WERI-Rb-1 (cell line): ENCODE data around the gene RASL12.

Experiments
- DNase-seq: peaks from one replicate; pipeline ENCODE4 v3.0.0-alpha.2; 2020
- H3K27ac ChIP-seq: fragments of 250-450 bp; sonication (Bioruptor Pico); 2 replicates; pipeline ENCODE4 v1.5.1; 2020; ENCODE audit warnings: mild to moderate bottlenecking, moderate library complexity
- H3K27me3 ChIP-seq: fragments of 250-450 bp; sonication (Bioruptor Pico); 2 replicates; pipeline ENCODE4 v1.5.1; 2021; ENCODE audit warnings: mild to moderate bottlenecking, low read depth, moderate library complexity; ENCODE audit not compliant: insufficient read depth, severe bottlenecking
- H3K36me3 ChIP-seq: fragments of 250-450 bp; sonication (Bioruptor Pico); 2 replicates; pipeline ENCODE4 v1.5.1; 2020; ENCODE audit warnings: mild to moderate bottlenecking, moderate library complexity
- H3K4me3 ChIP-seq: 2 replicates; pipeline ENCODE4 v1.5.1; 2011; ENCODE audit warnings: low read depth, mild to moderate bottlenecking, control low read depth, low read length
- H3K9me3 ChIP-seq: fragments of 250-450 bp; sonication (Bioruptor Pico); 2 replicates; pipeline ENCODE4 v1.5.1; 2021; ENCODE audit warnings: mild to moderate bottlenecking, moderate library complexity; ENCODE audit not compliant: severe bottlenecking
- TF ChIP-seq, protein P1 (sequence below): IDR thresholded peaks from 2 replicates; pipeline ENCODE4 v1.5.1; 2011; ENCODE audit warnings: low read depth, mild to moderate bottlenecking, control low read depth, inconsistent platforms, low read length

RASL12 gene

DNA sequence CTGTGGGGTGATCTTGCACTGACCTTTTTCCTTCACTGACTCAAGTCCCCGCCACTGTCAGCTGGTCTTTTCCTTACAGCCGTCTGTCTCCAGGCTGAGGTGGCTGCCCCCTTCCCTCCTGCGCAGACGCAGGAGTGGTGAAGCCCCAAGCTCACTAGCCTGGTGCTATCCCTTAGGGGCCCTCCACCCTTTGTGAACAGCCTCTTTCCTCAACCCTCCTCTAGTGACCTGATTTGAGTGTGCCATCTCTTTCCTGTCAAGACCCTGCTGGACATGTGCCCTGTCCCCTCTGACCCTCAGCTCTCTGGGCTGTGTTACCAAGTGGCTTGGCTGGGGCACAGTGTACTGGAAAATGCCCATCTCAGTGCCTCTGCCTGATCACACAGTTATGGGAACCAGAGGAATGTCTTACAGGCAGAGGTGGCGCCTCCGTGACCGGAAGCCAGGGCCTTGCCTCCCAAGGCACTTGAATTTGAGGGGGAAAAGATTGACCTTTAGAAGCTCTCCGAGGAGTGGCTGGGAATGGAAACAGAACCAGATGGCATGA, 17.5 kb upstream of the RASL12 start:
- TF ChIP-seq, protein P1, sequence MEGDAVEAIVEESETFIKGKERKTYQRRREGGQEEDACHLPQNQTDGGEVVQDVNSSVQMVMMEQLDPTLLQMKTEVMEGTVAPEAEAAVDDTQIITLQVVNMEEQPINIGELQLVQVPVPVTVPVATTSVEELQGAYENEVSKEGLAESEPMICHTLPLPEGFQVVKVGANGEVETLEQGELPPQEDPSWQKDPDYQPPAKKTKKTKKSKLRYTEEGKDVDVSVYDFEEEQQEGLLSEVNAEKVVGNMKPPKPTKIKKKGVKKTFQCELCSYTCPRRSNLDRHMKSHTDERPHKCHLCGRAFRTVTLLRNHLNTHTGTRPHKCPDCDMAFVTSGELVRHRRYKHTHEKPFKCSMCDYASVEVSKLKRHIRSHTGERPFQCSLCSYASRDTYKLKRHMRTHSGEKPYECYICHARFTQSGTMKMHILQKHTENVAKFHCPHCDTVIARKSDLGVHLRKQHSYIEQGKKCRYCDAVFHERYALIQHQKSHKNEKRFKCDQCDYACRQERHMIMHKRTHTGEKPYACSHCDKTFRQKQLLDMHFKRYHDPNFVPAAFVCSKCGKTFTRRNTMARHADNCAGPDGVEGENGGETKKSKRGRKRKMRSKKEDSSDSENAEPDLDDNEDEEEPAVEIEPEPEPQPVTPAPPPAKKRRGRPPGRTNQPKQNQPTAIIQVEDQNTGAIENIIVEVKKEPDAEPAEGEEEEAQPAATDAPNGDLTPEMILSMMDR: no peak

DNA sequence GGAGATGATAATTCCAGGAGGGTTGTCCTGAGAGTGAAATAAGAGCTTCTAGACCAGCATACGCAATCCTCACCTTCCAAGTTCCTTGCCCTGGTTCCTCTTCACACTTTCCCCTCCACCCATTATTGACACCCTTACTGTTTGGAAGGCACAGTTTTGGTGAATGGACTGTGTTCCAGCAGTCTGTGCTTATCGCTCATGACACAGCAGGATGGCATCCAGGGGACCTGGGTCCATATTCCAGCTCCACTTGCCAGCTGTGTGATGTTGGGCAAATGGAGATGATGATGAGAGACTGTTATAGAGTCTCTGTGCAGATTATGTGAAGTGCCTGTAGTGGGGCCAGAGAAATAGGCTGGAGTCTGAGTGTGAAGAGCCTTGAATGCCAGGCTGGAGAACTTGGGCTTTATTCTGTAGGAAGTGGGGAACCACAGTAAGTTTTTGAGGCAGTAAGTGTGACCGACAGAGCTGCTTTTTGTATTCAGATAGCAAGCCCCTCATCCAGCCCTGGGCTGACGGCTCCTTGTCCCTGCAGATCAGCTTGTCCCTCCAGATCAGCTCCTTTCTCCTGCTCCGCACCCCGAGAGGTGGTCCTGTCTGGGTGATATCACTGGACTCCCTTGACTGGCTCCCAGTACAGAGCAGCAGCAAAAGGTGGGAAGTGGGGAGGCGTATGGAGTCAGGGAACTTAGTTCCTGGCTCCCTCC, 16.9 kb upstream of the RASL12 start:
- Histone ChIP-seq H3K4me3 (no peak overlapping the region), H3K27me3 (no peaks in the 10 kb centered on the region), H3K27ac (no peak overlapping the region), H3K9me3 (no peaks in the 10 kb centered on the region), H3K36me3 (no peaks in the 10 kb centered on the region)
- DNase-seq: no peak
- TF ChIP-seq, protein P1: no peak

More for the DNA sequence above, 17.5 kb upstream of the RASL12 start:
- Histone ChIP-seq H3K27ac (no peak overlapping the region), H3K27me3 (no peaks in the 10 kb centered on the region), H3K9me3 (no peaks in the 10 kb centered on the region), H3K36me3 (no peaks in the 10 kb centered on the region), H3K4me3 (no peak overlapping the region)
- DNase-seq: no peak

DNA sequence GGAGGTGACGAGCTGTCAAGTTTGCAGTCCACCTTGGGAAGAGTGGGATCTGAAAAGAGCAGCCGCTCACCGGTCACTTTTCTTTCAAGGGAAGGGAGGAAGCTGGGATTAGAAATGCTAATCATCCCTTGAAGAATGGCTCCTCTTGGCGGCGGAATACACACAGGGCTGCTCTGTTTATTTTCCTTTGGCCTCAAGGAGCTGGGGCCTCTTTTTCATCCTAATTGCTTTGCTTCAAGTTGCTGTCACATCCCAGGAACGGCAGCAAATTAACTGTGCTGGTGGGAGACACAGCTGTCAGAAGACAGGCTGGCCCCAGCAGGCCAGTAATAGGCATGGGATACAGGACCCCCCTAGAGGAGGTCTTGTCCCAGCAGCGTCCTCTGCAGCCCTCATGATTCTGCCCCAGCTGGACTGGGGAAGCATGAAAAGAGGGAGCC, 15.5 kb upstream of the RASL12 start:
- Histone ChIP-seq H3K4me3 (no peak overlapping the region), H3K36me3 (no peaks in the 10 kb centered on the region), H3K27me3 (no peaks in the 10 kb centered on the region), H3K27ac (no peak overlapping the region; the same call in 1 of the 2 replicates), H3K9me3 (no peaks in the 10 kb centered on the region)
- TF ChIP-seq, protein P1: peak; percentile 74
- peak; percentile 49 for DNase-seq

DNA sequence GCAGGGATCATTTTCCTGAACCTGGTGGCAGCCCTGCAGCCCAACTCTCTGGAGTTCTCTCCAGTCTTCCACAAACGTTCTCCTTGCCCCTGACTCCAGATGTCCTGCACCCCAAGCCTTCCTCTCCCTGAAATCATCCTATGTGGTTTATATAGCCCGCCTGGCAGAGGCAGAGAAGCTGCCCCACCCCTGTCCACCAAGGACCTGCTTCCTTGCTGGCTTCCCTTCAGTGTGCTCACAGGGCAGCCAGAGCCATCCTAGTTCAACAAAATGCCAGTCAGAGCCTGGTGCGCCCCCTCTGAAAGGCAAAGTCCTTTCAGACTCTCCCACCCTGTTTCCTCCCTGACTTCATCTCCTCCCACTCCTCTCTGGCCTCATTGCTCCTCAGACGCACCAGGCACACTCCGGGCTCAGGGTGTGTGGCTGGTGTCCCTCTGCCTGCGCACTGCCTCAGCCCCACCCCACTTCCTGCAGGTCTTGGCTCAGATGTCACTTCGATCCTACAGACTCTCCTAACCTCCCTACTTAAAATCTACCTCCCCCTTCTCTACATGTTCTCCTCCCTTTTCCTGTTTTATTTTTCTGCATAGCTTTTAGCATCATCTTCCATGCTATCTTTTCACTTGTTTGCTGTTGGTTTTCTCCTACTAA, 14.6 kb upstream of the RASL12 start:
- Histone ChIP-seq H3K4me3 (no peak overlapping the region), H3K27me3 (no peaks in the 10 kb centered on the region)
- TF ChIP-seq, protein P1: no peak

DNA sequence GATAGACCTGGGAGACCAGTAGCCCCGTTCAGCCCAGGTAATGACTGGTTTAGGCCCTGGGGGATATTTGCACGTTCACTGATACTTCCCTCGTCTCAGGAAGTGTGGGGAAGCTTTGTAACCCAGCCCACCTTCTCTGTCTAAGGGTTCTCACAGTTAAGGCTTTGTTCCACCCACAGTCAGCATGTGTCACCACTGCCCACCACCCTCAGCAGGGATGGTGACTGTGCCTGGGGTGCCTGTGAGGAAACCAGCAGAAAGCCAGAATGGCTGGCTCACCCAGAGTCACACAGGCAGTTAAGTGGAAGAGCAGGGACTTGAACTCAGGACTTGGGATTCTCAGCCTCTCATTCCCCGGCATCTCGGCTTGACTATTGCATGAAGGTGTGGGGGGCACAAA, 14.0 kb upstream of the RASL12 start:
- DNase-seq: no peak
- H3K27me3 ChIP-seq: no peaks in the 10 kb centered on the region
- no peaks in the 10 kb centered on the region for H3K9me3 ChIP-seq
- no peak overlapping the region for H3K4me3 ChIP-seq
- H3K36me3 ChIP-seq: no peaks in the 10 kb centered on the region
- TF ChIP-seq, protein P1: no peak
- H3K27ac ChIP-seq: no peak overlapping the region

More for the DNA sequence above, 14.6 kb upstream of the RASL12 start:
- Histone ChIP-seq H3K27ac (no peak overlapping the region), H3K36me3 (no peaks in the 10 kb centered on the region), H3K9me3 (no peaks in the 10 kb centered on the region)
- DNase-seq: peak; percentile 37
